GM19099 (cell line): ENCODE data around the gene PIGL.

Experiments used
- POLR2A ChIP-seq: IDR thresholded peaks from 3 replicates; pipeline ENCODE4 v1.6.1; 2011; ENCODE audit warnings: low read depth; ENCODE audit not compliant: insufficient read length; ENCODE audit errors: extremely low read depth

Gene PIGL

GRCh38 chr17:16215965-16216316, 1.1 kb upstream of the PIGL start:
- TF ChIP-seq POLR2A, result no peak

- TF ChIP-seq POLR2A, result no peak
Observed at GRCh38 chr17:16222406-16222805, 5.4 kb downstream of the PIGL start.

GRCh38 chr17:16232391-16232790, 15.4 kb downstream of the PIGL start:
- TF ChIP-seq POLR2A, result no peak

GRCh38 chr17:16239931-16240330, 22.9 kb downstream of the PIGL start:
- TF ChIP-seq POLR2A, result no peak

GRCh38 chr17:16241906-16242399, 24.9 kb downstream of the PIGL start:
- TF ChIP-seq POLR2A, result no peak

GRCh38 chr17:16243385-16243784, 26.4 kb downstream of the PIGL start:
- TF ChIP-seq POLR2A, result no peak

- TF ChIP-seq POLR2A, result no peak
Observed at GRCh38 chr17:16243801-16244567, 27.0 kb downstream of the PIGL start.

- TF ChIP-seq POLR2A, result no peak
Observed at GRCh38 chr17:16247586-16247984, 30.6 kb downstream of the PIGL start.

GRCh38 chr17:16250635-16251034, 33.6 kb downstream of the PIGL start:
- TF ChIP-seq POLR2A, result no peak

- no peak for TF ChIP-seq POLR2A
Observed at GRCh38 chr17:16251043-16251442, 34.0 kb downstream of the PIGL start.

GRCh38 chr17:16251556-16251955, 34.5 kb downstream of the PIGL start:
- no peak for TF ChIP-seq POLR2A

- TF ChIP-seq POLR2A, result no peak
Observed at GRCh38 chr17:16254773-16255400, 37.9 kb downstream of the PIGL start.

GRCh38 chr17:16255481-16255921, 38.5 kb downstream of the PIGL start:
- no peak for TF ChIP-seq POLR2A

GRCh38 chr17:16258901-16259300, 41.9 kb downstream of the PIGL start:
- no peak for TF ChIP-seq POLR2A

GRCh38 chr17:16259926-16260325, 42.9 kb downstream of the PIGL start:
- no peak for TF ChIP-seq POLR2A

GRCh38 chr17:16261049-16261448, 44.0 kb downstream of the PIGL start:
- no peak for TF ChIP-seq POLR2A
